HepG2 (cell line): ENCODE data around the gene SNX27. TPM values are rescaled to one million over a fixed set of nuclear protein-coding genes. Genes with fewer than 3 reads are reported as not detected.

Experiments
- ATAC-seq: fragments of 200-7000 bp; cut with Tn5 transposase; 3 replicates; pipeline ENCODE4 v1.9.1; 2020; ENCODE audit warnings: mild to moderate bottlenecking, moderate library complexity
- BruUV-seq: library from RNA; stranded (reverse); fragments of 400-500 nt; replicated peaks from 2 replicates; lab custom pipeline; 2021; lab: Mats Ljungman, UMichigan
- CTCF ChIA-PET: fragments of 300-600 bp; formaldehyde crosslinking; extraction: SDS; loops from one replicate; lab custom pipeline; 2021; ENCODE audit warnings: low total read pairs, inconsistent platforms, low intra/inter-chr PET ratio; lab: Yijun Ruan, JAX
- POLR2A ChIA-PET: fragments of 350-600 bp; sonication (Branson Sonifier 250); formaldehyde crosslinking; loops from one replicate; lab custom pipeline; 2020; ENCODE audit warnings: antibody characterized with exemption, inconsistent platforms; lab: Yijun Ruan, JAX
- DNase-seq: peaks from one replicate; pipeline ENCODE4 v3.0.0-alpha.2; 2015; ENCODE audit warnings: low spot score
- FAIRE-seq: peaks from 3 replicates; lab custom pipeline; 2011; peaks lifted over from hg19 to GRCh38; lab: Jason Lieb, UNC
- H2AFZ ChIP-seq: one replicate; pipeline ENCODE4 v1.6.1; 2011; ENCODE audit warnings: low read length, inconsistent platforms
- H3K27ac ChIP-seq: fragments of 300-600 bp; 3 replicates; pipeline ENCODE4 v1.8.0; 2011; ENCODE audit warnings: mixed run types, mild to moderate bottlenecking, mixed read lengths, low read length, inconsistent platforms; ENCODE audit not compliant: insufficient read depth; ENCODE audit errors: extremely low read length
- H3K27me3 ChIP-seq, 2 experiments: fragments of 200-600 bp in 1 of 2; 2 replicates in 1 of 2; 3 replicates in 1 of 2; pipeline versions ENCODE4 v1.6.0 to v1.8.0; 2011; ENCODE audit warnings: low read length in 2 of 2, mild to moderate bottlenecking in 2 of 2, moderate library complexity in 2 of 2, inconsistent platforms in 1 of 2; ENCODE audit not compliant: insufficient read depth in 2 of 2, control insufficient read depth in 1 of 2
- H3K36me3 ChIP-seq, 2 experiments: fragments of 200-600 bp in 1 of 2; replicated peaks in 1 of 2; 2 replicates in 1 of 2; 3 replicates in 1 of 2; pipeline versions ENCODE4 v1.5.1 to v1.8.0; 2011; ENCODE audit warnings: low read length in 2 of 2, inconsistent platforms in 1 of 2; ENCODE audit not compliant: insufficient read depth in 2 of 2, control insufficient read depth in 1 of 2
- H3K4me1 ChIP-seq: 2 replicates; pipeline ENCODE4 v1.5.1; 2012; ENCODE audit warnings: low read length, inconsistent platforms; ENCODE audit not compliant: insufficient read depth
- H3K4me2 ChIP-seq: 2 replicates; pipeline ENCODE4 v1.6.0; 2011; ENCODE audit warnings: low read depth, low read length, inconsistent platforms
- H3K4me3 ChIP-seq, 3 experiments: fragments of 200-600 bp in 1 of 3; sonication (generic), shearing (Covaris generic) in 1 of 3; replicated peaks in 1 of 3; 2 replicates each; pipeline ENCODE4 v1.5.1; 2011 to 2016; ENCODE audit warnings: low read length in 3 of 3, inconsistent platforms in 2 of 3, low read depth in 2 of 3, mild to moderate bottlenecking in 2 of 3, control low read depth in 1 of 3, mixed read lengths in 1 of 3; ENCODE audit not compliant: insufficient read depth in 1 of 3
- H3K79me2 ChIP-seq: one replicate; pipeline ENCODE4 v1.6.1; 2011; ENCODE audit warnings: low read length, inconsistent platforms; ENCODE audit not compliant: insufficient read depth
- H3K9ac ChIP-seq: 2 replicates; pipeline ENCODE4 v1.6.0; 2011; ENCODE audit warnings: mild to moderate bottlenecking, low read depth, low read length, inconsistent platforms; ENCODE audit not compliant: insufficient read depth
- H3K9me3 ChIP-seq: 2 replicates; pipeline ENCODE4 v1.5.1; 2012; ENCODE audit warnings: mild to moderate bottlenecking, low read length
- H4K20me1 ChIP-seq: 2 replicates; pipeline ENCODE4 v1.6.0; 2011; ENCODE audit warnings: inconsistent platforms, mild to moderate bottlenecking, low read length, moderate library complexity; ENCODE audit not compliant: insufficient read depth
- CHD2 ChIP-seq: IDR thresholded peaks from 2 replicates; pipeline ENCODE4 v1.6.1; 2011; ENCODE audit warnings: low read depth, low read length, improper control_type of control experiment
- GMEB1 ChIP-seq: sonication (generic); formaldehyde crosslinking; IDR thresholded peaks from 2 replicates; pipeline ENCODE4 v1.5.1; 2020; ENCODE audit warnings: missing genetic modification reagents, mild to moderate bottlenecking, borderline replicate concordance
- NFKBIZ ChIP-seq: IDR thresholded peaks from 2 replicates; pipeline ENCODE4 v1.6.1; 2018; ENCODE audit warnings: missing genetic modification reagents, missing compliant biosample characterization
- PRDM10 ChIP-seq: sonication (generic); formaldehyde crosslinking; IDR thresholded peaks from 2 replicates; pipeline ENCODE4 v1.4.0; 2020; ENCODE audit warnings: low read depth, missing genetic modification reagents
- RARG ChIP-seq: sonication (generic); formaldehyde crosslinking; IDR thresholded peaks from 2 replicates; pipeline ENCODE4 v1.4.0; 2020; ENCODE audit warnings: low read depth, mild to moderate bottlenecking, missing genetic modification reagents
- THAP8 ChIP-seq: sonication (generic); formaldehyde crosslinking; IDR thresholded peaks from 2 replicates; pipeline ENCODE4 v1.5.1; 2020; ENCODE audit warnings: missing genetic modification reagents, mild to moderate bottlenecking, borderline replicate concordance
- ZNF124 ChIP-seq: sonication (generic); formaldehyde crosslinking; IDR thresholded peaks from 2 replicates; pipeline ENCODE4 v1.4.0; 2020; ENCODE audit warnings: missing genetic modification reagents
- ZNF30 ChIP-seq: sonication (generic); formaldehyde crosslinking; IDR thresholded peaks from 2 replicates; pipeline ENCODE4 v1.5.0; 2020; ENCODE audit warnings: mild to moderate bottlenecking, missing genetic modification reagents
- ZNF567 ChIP-seq: sonication (generic); formaldehyde crosslinking; IDR thresholded peaks from 2 replicates; pipeline ENCODE4 v1.8.1; 2023; ENCODE audit warnings: mild to moderate bottlenecking, missing genetic modification reagents, borderline replicate concordance
- ZNF614 ChIP-seq: IDR thresholded peaks from 2 replicates; pipeline ENCODE4 v1.6.1; 2018; ENCODE audit warnings: missing biosample characterization, missing genetic modification reagents, inconsistent platforms, borderline replicate concordance
- WGBS: methylation state at CpG from one replicate; pipeline ENCODE4 v1.1.6; 2017; ENCODE audit warnings: low lambda C conversion rate; 5-methylcytosine and 5-hydroxymethylcytosine counted together
- in situ Hi-C: cut with HindIII; loops from 2 replicates; pipeline ENCODE4 v1.10.0; 2017; ENCODE audit warnings: low pct_unique_long_range_greater_than_20kb; ENCODE audit not compliant: extremely low pct_ligation_motif_present
- intact Hi-C: fragments of 100-400 bp; cut with micrococcal nuclease; formaldehyde crosslinking; loops from one replicate; pipeline ENCODE4 v1.10.0; 2022; ENCODE audit not compliant: unreplicated experiment
- polyA plus RNA-seq, 8 experiments: library from polyadenylated mRNA; depleted of rRNA in 3 of 8; stranded (reverse) in 7 of 8; unstranded in 1 of 8; fragments of >200 nt; fragmentation: Illumina TruSeq in 4 of 8; extraction: Trizol in 4 of 8; gene quantifications; 2 replicates each; pipeline versions ENCODE4 v1.2.1 to v1.2.3, GENCODE V29; 2011 to 2016; ENCODE audit warnings: low read depth in 4 of 8, missing spikeins in 1 of 8, mixed read lengths in 1 of 8; ENCODE audit not compliant: insufficient read depth in 1 of 8
- total RNA-seq, 5 experiments: library from RNA; depleted of rRNA; stranded (reverse); fragments of >200 nt; fragmentation: Illumina TruSeq; extraction: Trizol; gene quantifications; 2 replicates each; pipeline ENCODE4 v1.2.3, GENCODE V29; 2016; ENCODE audit warnings: low read depth in 1 of 5

SNX27 gene
- total and polyA plus RNA-seq, 2 of the 13 experiments (the other 11 are each of a cell fraction or from before 2014, with no cell fraction given): 14.4 to 17.8 TPM

GRCh38 chr1:151581921-151582320, 29.9 kb upstream of the SNX27 start:
- H3K79me2 ChIP-seq: no peaks in the 10 kb centered on the region
- no peak overlapping the region for H3K27ac ChIP-seq
- H4K20me1 ChIP-seq: no peaks in the 10 kb centered on the region
- no peak overlapping the region for H3K9ac ChIP-seq
- intact Hi-C loops (no loop called here), in situ Hi-C loops (no loop called here)
- H3K4me1 ChIP-seq: peaks cover 7% of the 10 kb centered on the region
- peaks cover 5 to 21% of the 10 kb centered on the region in 2 experiments for H3K36me3 ChIP-seq
- H3K4me3 ChIP-seq: no peak overlapping the region
- no peaks in the 10 kb centered on the region for H3K9me3 ChIP-seq
- no peaks in the 10 kb centered on the region for H3K27me3 ChIP-seq
- 86% methylated on average over 1 of the region's 1 CpG for WGBS
- DNase-seq (no peak), FAIRE-seq (no peak), ATAC-seq (no peak)
- ChIA-PET POLR2A (no interaction called here), CTCF (no interaction called here)
- BruUV-seq: no TSS peak
- no peak overlapping the region for H3K4me2 ChIP-seq
- H2AFZ ChIP-seq: no peak overlapping the region
- TF ChIP-seq ZNF567 (CRISPR knock-in tag) (no peak), ZNF30 (CRISPR knock-in tag) (no peak), PRDM10 (CRISPR knock-in tag) (no peak), GMEB1 (CRISPR knock-in tag) (no peak), ZNF614 (CRISPR knock-in tag) (no peak), NFKBIZ (CRISPR knock-in tag) (no peak), THAP8 (CRISPR knock-in tag) (no peak), RARG (CRISPR knock-in tag) (no peak), CHD2 (no peak), ZNF124 (CRISPR knock-in tag) (no peak)
